Activated CD4-positive, alpha-beta T cell treated with anti-CD3 and anti-CD28 coated beads, Interleukin-2, amount 10 ng/mL, durations not matched to agents 24 days and 14 days (primary cell): ENCODE results near the gene KRTAP19-6. TPM values are rescaled to one million over a fixed set of nuclear protein-coding genes. Genes with fewer than 3 reads are reported as not detected.

ENCODE experiments used
- DNase-seq: peaks from one replicate; pipeline ENCODE4 v3.0.0; 2022
- H3K27ac Mint-ChIP-seq: one replicate; pipeline ENCODE4 v1.8.0; 2022; ENCODE audit warnings: mild to moderate bottlenecking, mixed read lengths
- H3K27me3 Mint-ChIP-seq: one replicate; pipeline ENCODE4 v1.8.0; 2022; ENCODE audit warnings: mixed read lengths
- H3K36me3 Mint-ChIP-seq: one replicate; pipeline ENCODE4 v1.8.0; 2022; ENCODE audit warnings: low read depth, mild to moderate bottlenecking, mixed read lengths
- H3K4me1 Mint-ChIP-seq: one replicate; pipeline ENCODE4 v1.8.0; 2021; ENCODE audit warnings: mixed read lengths
- H3K4me3 Mint-ChIP-seq: one replicate; pipeline ENCODE4 v1.8.0; 2022; ENCODE audit warnings: mild to moderate bottlenecking, moderate library complexity, mixed read lengths
- H3K9me3 Mint-ChIP-seq: one replicate; pipeline ENCODE4 v1.8.0; 2021; ENCODE audit warnings: mixed read lengths
- intact Hi-C: fragments of 100-400 bp; cut with micrococcal nuclease; formaldehyde crosslinking; loops from one replicate; pipeline ENCODE4 v1.15.1; 2023
- total RNA-seq: library from RNA; stranded (reverse); gene quantifications from 2 replicates; pipeline ENCODE4 v1.2.3, GENCODE V29; 2022

Gene KRTAP19-6
- not detected in 2 replicates for total RNA-seq

GRCh38 chr21:30541764-30542163, at the start of gene KRTAP19-6:
TSS of gene KRTAP19-6 (minus strand) at chr21:30541864. CDS start at chr21:30541833, 31 bp downstream.
- H3K27ac Mint-ChIP-seq = no peak within 1 kb of the TSS
- H3K9me3 Mint-ChIP-seq = no peaks in the 10 kb centered on the region
- intact Hi-C loops = no loop called here
- H3K4me3 Mint-ChIP-seq = no peak within 1 kb of the TSS
- DNase-seq = no peak
- H3K4me1 Mint-ChIP-seq = no peaks in the 10 kb centered on the region
- no peaks in the 10 kb centered on the region for H3K36me3 Mint-ChIP-seq
- no peaks in the 10 kb centered on the region for H3K27me3 Mint-ChIP-seq

DNA sequence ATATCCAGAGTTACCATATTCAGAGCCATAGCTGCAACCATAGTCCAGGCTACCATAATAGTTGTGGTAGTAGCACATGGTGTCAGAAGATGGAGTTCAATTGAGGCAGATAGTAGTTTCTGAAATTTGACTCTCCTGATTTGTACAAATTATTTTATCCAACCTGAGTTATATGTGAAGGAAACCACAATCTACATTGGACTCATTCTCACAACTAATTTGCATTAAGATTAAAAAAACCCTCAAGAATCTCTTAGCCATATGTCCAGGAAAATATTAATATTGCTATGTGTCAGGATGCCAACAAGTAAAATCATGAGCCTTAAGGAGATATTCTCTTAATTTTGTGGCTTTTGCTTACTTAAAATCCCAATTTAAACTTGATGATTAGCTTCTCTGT, 48.6 kb upstream of the KRTAP19-6 start, which contains the start of gene KRTAP22-2:
Gene KRTAP22-2, minus strand, starts transcription at position 101 of the 400 bp plus-strand sequence.
- no peaks in the 10 kb centered on the region for H3K4me1 Mint-ChIP-seq
- H3K4me3 Mint-ChIP-seq = no peak within 1 kb of the TSS
- H3K27me3 Mint-ChIP-seq = no peaks in the 10 kb centered on the region
- no peak within 1 kb of the TSS for H3K27ac Mint-ChIP-seq
- no peaks in the 10 kb centered on the region for H3K36me3 Mint-ChIP-seq
- intact Hi-C loops = no loop called here
- DNase-seq = no peak
- H3K9me3 Mint-ChIP-seq = no peaks in the 10 kb centered on the region

GRCh38 chr21:30582870-30583269, 41.2 kb upstream of the KRTAP19-6 start:
- intact Hi-C loops = no loop called here
- no peaks in the 10 kb centered on the region for H3K36me3 Mint-ChIP-seq
- no peaks in the 10 kb centered on the region for H3K9me3 Mint-ChIP-seq
- no peak for DNase-seq
- H3K27ac Mint-ChIP-seq = no peak overlapping the region
- no peak overlapping the region for H3K4me3 Mint-ChIP-seq
- H3K4me1 Mint-ChIP-seq = no peaks in the 10 kb centered on the region
- no peaks in the 10 kb centered on the region for H3K27me3 Mint-ChIP-seq

- no peak for DNase-seq
- Mint-ChIP-seq H3K36me3 (no peaks in the 10 kb centered on the region), H3K9me3 (no peaks in the 10 kb centered on the region), H3K4me3 (no peak overlapping the region), H3K4me1 (no peaks in the 10 kb centered on the region), H3K27me3 (no peaks in the 10 kb centered on the region), H3K27ac (no peak overlapping the region)
- intact Hi-C loops = no loop called here
These were observed 38.5 kb upstream of the KRTAP19-6 start for GRCh38 chr21:30580132-30580531.

DNA sequence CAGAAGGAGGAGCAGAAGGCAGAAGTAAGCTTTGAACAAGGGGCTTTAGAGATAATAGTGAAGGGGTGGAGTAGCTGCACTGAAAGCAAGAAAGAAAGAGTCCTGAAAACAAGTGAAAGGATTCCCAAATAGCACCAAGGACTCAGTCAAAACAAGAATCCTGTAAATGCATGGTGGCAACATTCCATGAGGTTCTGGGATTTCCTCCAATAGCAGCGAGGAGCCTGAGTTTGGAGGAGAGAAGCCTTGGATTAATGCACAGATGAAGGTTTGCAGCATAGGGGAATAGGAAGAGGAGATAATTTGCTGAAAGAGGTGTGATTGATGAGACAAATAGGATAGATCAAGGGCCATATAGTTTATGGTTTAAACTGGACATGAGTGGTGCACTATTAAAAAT, 37.7 kb upstream of the KRTAP19-6 start:
- Mint-ChIP-seq H3K4me1 (no peaks in the 10 kb centered on the region), H3K4me3 (no peak overlapping the region), H3K9me3 (no peaks in the 10 kb centered on the region), H3K27me3 (no peaks in the 10 kb centered on the region), H3K27ac (no peak overlapping the region), H3K36me3 (no peaks in the 10 kb centered on the region)
- intact Hi-C loops = no loop called here
- DNase-seq = no peak

DNA sequence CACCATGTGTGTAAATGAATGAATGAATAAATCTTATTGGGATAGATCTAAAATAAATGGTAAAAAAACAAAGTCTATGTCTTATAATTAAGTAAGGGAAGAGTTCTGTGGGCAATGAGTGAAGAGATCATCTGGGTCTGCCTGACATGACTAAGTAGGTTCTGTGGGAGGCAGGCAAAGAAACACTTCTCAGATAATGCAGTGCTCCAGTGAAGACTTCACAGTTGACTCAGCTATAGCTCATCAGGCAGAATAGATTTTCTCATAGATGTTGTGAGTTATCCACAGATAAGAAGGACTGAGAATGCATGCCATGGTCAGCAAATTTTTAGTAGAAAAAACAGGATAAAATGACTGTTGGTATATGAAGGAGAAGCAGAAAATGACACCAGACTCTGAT, 36.1 kb upstream of the KRTAP19-6 start:
- no peaks in the 10 kb centered on the region for H3K27me3 Mint-ChIP-seq
- H3K4me1 Mint-ChIP-seq = no peaks in the 10 kb centered on the region
- no peaks in the 10 kb centered on the region for H3K9me3 Mint-ChIP-seq
- no peaks in the 10 kb centered on the region for H3K36me3 Mint-ChIP-seq
- no peak overlapping the region for H3K4me3 Mint-ChIP-seq
- intact Hi-C loops = no loop called here
- H3K27ac Mint-ChIP-seq = no peak overlapping the region
- DNase-seq = no peak

DNA sequence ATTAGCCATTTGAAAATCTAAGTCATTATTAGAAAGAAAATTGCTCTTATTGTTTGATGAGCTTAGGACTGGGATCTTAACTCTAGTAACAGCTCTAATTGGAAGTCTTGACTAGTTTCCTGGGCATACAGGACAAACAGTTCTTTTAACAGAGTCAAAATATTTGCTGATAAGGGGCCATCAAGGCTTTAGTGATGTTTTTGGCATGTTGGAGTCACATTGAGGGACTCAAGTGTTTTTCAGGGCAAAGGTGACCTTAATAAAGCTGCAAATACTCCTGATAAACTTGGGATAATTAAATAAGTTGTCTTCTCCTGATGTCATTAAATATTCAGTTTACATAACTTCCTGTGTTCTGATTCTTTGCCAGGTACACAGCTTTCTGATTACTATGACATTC, 26.0 kb upstream of the KRTAP19-6 start:
- no peaks in the 10 kb centered on the region for H3K27me3 Mint-ChIP-seq
- intact Hi-C loops = no loop called here
- H3K4me1 Mint-ChIP-seq = no peaks in the 10 kb centered on the region
- no peak overlapping the region for H3K27ac Mint-ChIP-seq
- no peaks in the 10 kb centered on the region for H3K36me3 Mint-ChIP-seq
- no peak overlapping the region for H3K4me3 Mint-ChIP-seq
- H3K9me3 Mint-ChIP-seq = peaks cover 3% of the 10 kb centered on the region
- DNase-seq = no peak

DNA sequence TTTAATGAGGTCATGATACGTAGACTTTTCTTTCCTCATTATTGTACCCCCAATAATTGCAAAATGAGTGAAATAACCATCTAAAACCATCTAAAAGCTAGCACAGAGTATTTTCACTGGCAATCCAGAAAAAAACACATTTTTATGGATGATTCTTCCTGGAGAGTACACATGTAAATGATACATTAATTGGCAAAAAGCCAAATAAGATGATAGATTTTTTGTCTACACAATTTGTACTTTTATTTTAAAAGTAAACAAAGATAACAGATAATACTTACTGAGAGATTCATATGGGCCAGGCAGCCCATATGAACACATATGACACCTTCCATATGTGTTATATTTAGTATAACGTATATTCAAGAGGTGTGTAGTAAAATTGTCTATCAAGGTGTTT, 22.0 kb upstream of the KRTAP19-6 start:
- Mint-ChIP-seq H3K4me1 (no peaks in the 10 kb centered on the region), H3K27ac (no peak overlapping the region)
- intact Hi-C loops = no loop called here

DNA sequence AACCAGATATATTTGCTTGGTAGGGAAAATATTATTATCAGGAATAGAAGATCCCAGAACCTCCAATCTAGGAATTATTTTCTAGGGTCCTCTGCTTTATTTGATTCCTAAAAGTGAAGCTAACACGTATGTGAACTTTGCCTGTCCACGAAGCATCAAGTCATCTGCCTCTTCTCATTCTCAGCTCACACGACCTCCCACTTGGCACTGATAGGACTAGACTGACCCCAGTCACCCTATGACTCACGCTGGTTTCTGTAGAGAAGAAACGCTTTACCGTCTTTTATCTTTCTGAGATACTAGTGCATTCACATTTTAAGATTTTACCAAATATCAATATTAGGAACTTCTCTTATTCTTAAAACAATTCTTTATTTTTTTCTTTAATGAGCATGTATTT, 21.4 kb upstream of the KRTAP19-6 start:
- Mint-ChIP-seq H3K9me3 (no peaks in the 10 kb centered on the region), H3K27me3 (no peaks in the 10 kb centered on the region), H3K4me1 (no peaks in the 10 kb centered on the region), H3K4me3 (no peak overlapping the region), H3K36me3 (no peaks in the 10 kb centered on the region), H3K27ac (no peak overlapping the region)
- no peak for DNase-seq
- intact Hi-C loops = no loop called here

More for the DNA sequence above, 22.0 kb upstream of the KRTAP19-6 start:
- Mint-ChIP-seq H3K4me3 (no peak overlapping the region), H3K27me3 (no peaks in the 10 kb centered on the region), H3K9me3 (no peaks in the 10 kb centered on the region), H3K36me3 (no peaks in the 10 kb centered on the region)
- no peak for DNase-seq

GRCh38 chr21:30561957-30562356, 20.3 kb upstream of the KRTAP19-6 start:
- Mint-ChIP-seq H3K4me1 (no peaks in the 10 kb centered on the region), H3K27me3 (no peaks in the 10 kb centered on the region), H3K9me3 (no peaks in the 10 kb centered on the region), H3K36me3 (no peaks in the 10 kb centered on the region), H3K4me3 (no peak overlapping the region), H3K27ac (no peak overlapping the region)
- intact Hi-C loops = no loop called here
- no peak for DNase-seq

GRCh38 chr21:30561264-30561895, 19.7 kb upstream of the KRTAP19-6 start, which contains the start of gene KRTAP19-7:
TSS of gene KRTAP19-7 (minus strand) at chr21:30561314. CDS start at chr21:30561289, 25 bp downstream.
- no peaks in the 10 kb centered on the region for H3K4me1 Mint-ChIP-seq
- no peak within 1 kb of the TSS for H3K4me3 Mint-ChIP-seq
- no peaks in the 10 kb centered on the region for H3K36me3 Mint-ChIP-seq
- DNase-seq = no peak
- H3K9me3 Mint-ChIP-seq = no peaks in the 10 kb centered on the region
- no peak within 1 kb of the TSS for H3K27ac Mint-ChIP-seq
- no peaks in the 10 kb centered on the region for H3K27me3 Mint-ChIP-seq
- intact Hi-C loops = no loop called here

- Mint-ChIP-seq H3K27me3 (no peaks in the 10 kb centered on the region), H3K9me3 (no peaks in the 10 kb centered on the region), H3K4me1 (no peaks in the 10 kb centered on the region), H3K36me3 (no peaks in the 10 kb centered on the region), H3K27ac (no peak overlapping the region), H3K4me3 (no peak overlapping the region)
- no peak for DNase-seq
- intact Hi-C loops = no loop called here
These were observed 13.4 kb upstream of the KRTAP19-6 start for GRCh38 chr21:30555095-30555494.

GRCh38 chr21:30552782-30553181, 11.1 kb upstream of the KRTAP19-6 start:
- Mint-ChIP-seq H3K36me3 (no peaks in the 10 kb centered on the region), H3K27me3 (no peaks in the 10 kb centered on the region), H3K27ac (no peak overlapping the region), H3K4me1 (no peaks in the 10 kb centered on the region), H3K4me3 (no peak overlapping the region), H3K9me3 (no peaks in the 10 kb centered on the region)
- intact Hi-C loops = no loop called here
- DNase-seq = no peak

- no peak overlapping the region for H3K4me3 Mint-ChIP-seq
- no peaks in the 10 kb centered on the region for H3K9me3 Mint-ChIP-seq
These were observed 22.8 kb downstream of the KRTAP19-6 start for GRCh38 chr21:30518876-30519275.

DNA sequence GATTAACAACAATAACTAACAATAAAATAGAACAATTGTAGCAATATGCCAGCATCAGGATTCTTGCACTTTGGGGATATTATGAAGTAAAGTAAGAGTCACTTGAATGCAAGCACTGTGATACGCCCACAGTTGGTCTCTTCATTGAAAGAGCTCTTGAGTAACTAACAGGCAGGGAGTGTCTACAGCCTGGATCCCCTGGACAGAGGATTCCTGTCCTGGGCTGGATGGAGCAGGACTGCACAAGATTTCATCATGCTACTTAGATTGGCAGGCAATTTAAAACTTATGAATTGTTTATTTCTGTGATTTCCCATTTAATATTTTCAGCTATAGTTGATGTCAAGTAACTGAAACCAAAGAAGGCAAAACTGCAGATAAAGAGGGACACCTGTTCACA, 26.0 kb downstream of the KRTAP19-6 start:
- Mint-ChIP-seq H3K4me3 (no peak overlapping the region), H3K4me1 (no peaks in the 10 kb centered on the region), H3K27ac (no peak overlapping the region), H3K9me3 (no peaks in the 10 kb centered on the region), H3K27me3 (no peaks in the 10 kb centered on the region), H3K36me3 (no peaks in the 10 kb centered on the region)
- no peak for DNase-seq
- intact Hi-C loops = no loop called here

More at GRCh38 chr21:30518876-30519275, 22.8 kb downstream of the KRTAP19-6 start:
- intact Hi-C loops = no loop called here
- Mint-ChIP-seq H3K27me3 (no peaks in the 10 kb centered on the region), H3K4me1 (no peaks in the 10 kb centered on the region), H3K36me3 (no peaks in the 10 kb centered on the region), H3K27ac (no peak overlapping the region)
- no peak for DNase-seq
